ENCODE measurements around the gene WWOX. TPM values are rescaled to one million over a fixed set of nuclear protein-coding genes. Genes with fewer than 3 reads are reported as not detected.

WWOX gene
- total and polyA plus RNA-seq, 2 experiments from 2014 or later, result 17.0 to 39.8 TPM

- TF ChIP-seq EZH2phosphoT487 (IDR thresholded peaks at IDR 0.05; ENCODE audit: low read depth, severe bottlenecking, unreplicated experiment), result no peak
- TF ChIP-seq EZH2 (IDR thresholded peaks at IDR 0.05; ENCODE audit: borderline replicate concordance), result no peak
- TF ChIP-seq CTCF (IDR thresholded peaks at IDR 0.05; ENCODE audit: poor library complexity), result no peak
- Histone ChIP-seq H3K9me3 (ENCODE audit: low read depth) (no peaks in the 10 kb centered on the region), H3K27me3 (no peaks in the 10 kb centered on the region), H3K79me2 (no peaks in the 10 kb centered on the region), H3K9me2 (replicated peaks; ENCODE audit: insufficient read depth) (no peaks in the 10 kb centered on the region), H3K27ac (no peak overlapping the region), H3K4me3 (no peak overlapping the region), H3K36me3 (replicated peaks; ENCODE audit: insufficient read depth, low read depth) (no peaks in the 10 kb centered on the region), H4K20me1 (ENCODE audit: insufficient read depth, poor library complexity, severe bottlenecking) (no peaks in the 10 kb centered on the region), H3K4me1 (ENCODE audit: insufficient read depth) (no peaks in the 10 kb centered on the region), H2AFZ (no peak overlapping the region), H3K4me2 (no peak overlapping the region)
- 67% methylated on average over 8 of the region's 8 CpGs for WGBS (ENCODE audit: low lambda C conversion rate, missing lambda C conversion rate)
- DNase-seq (ENCODE audit: low spot score), result no peak
Measured at GRCh38 chr16:79191933-79192332, 1092.5 kb downstream of the WWOX start.

GRCh38 chr16:79192904-79193303 is 1093.5 kb downstream of the WWOX start:
- DNase-seq (ENCODE audit: low spot score), result no peak
- Histone ChIP-seq H3K4me3 (no peak overlapping the region), H3K27me3 (no peaks in the 10 kb centered on the region), H3K4me2 (no peak overlapping the region), H3K27ac (no peak overlapping the region), H3K9me2 (replicated peaks; ENCODE audit: insufficient read depth) (no peaks in the 10 kb centered on the region), H3K4me1 (ENCODE audit: insufficient read depth) (no peaks in the 10 kb centered on the region), H3K79me2 (no peaks in the 10 kb centered on the region), H3K36me3 (replicated peaks; ENCODE audit: insufficient read depth, low read depth) (no peaks in the 10 kb centered on the region), H2AFZ (no peak overlapping the region), H4K20me1 (ENCODE audit: insufficient read depth, poor library complexity, severe bottlenecking) (no peaks in the 10 kb centered on the region), H3K9me3 (ENCODE audit: low read depth) (no peaks in the 10 kb centered on the region)
- WGBS (ENCODE audit: low lambda C conversion rate, missing lambda C conversion rate), result 34% methylated on average over 2 of the region's 2 CpGs
- no peak for TF ChIP-seq EZH2phosphoT487 (IDR thresholded peaks at IDR 0.05; ENCODE audit: low read depth, severe bottlenecking, unreplicated experiment)
- TF ChIP-seq EZH2 (IDR thresholded peaks at IDR 0.05; ENCODE audit: borderline replicate concordance), result no peak
- no peak for TF ChIP-seq CTCF (IDR thresholded peaks at IDR 0.05; ENCODE audit: poor library complexity)

- no peak for DNase-seq (ENCODE audit: low spot score)
- Histone ChIP-seq H3K27ac (no peak overlapping the region), H3K4me2 (no peak overlapping the region), H2AFZ (no peak overlapping the region), H3K36me3 (replicated peaks; ENCODE audit: insufficient read depth, low read depth) (no peaks in the 10 kb centered on the region), H3K27me3 (no peaks in the 10 kb centered on the region), H4K20me1 (ENCODE audit: insufficient read depth, poor library complexity, severe bottlenecking) (no peaks in the 10 kb centered on the region), H3K9me2 (replicated peaks; ENCODE audit: insufficient read depth) (no peaks in the 10 kb centered on the region), H3K4me3 (no peak overlapping the region), H3K4me1 (ENCODE audit: insufficient read depth) (no peaks in the 10 kb centered on the region), H3K79me2 (no peaks in the 10 kb centered on the region), H3K9me3 (ENCODE audit: low read depth) (no peaks in the 10 kb centered on the region)
- 71% methylated on average over 8 of the region's 8 CpGs for WGBS (ENCODE audit: low lambda C conversion rate, missing lambda C conversion rate)
- TF ChIP-seq CTCF (IDR thresholded peaks at IDR 0.05; ENCODE audit: poor library complexity), result no peak
- TF ChIP-seq EZH2phosphoT487 (IDR thresholded peaks at IDR 0.05; ENCODE audit: low read depth, severe bottlenecking, unreplicated experiment), result no peak
- TF ChIP-seq EZH2 (IDR thresholded peaks at IDR 0.05; ENCODE audit: borderline replicate concordance), result no peak
Measured at GRCh38 chr16:79194291-79194690, 1094.8 kb downstream of the WWOX start.

- no peaks in the 10 kb centered on the region for H3K4me1 ChIP-seq (ENCODE audit: insufficient read depth)
- no peak for DNase-seq (ENCODE audit: low spot score)
- H3K4me3 ChIP-seq, result no peak overlapping the region
- H4K20me1 ChIP-seq (ENCODE audit: insufficient read depth, poor library complexity, severe bottlenecking), result no peaks in the 10 kb centered on the region
- no peak overlapping the region for H2AFZ ChIP-seq
- WGBS (ENCODE audit: low lambda C conversion rate, missing lambda C conversion rate), result 93% methylated on average over 4 of the region's 4 CpGs
- TF ChIP-seq EZH2 (IDR thresholded peaks at IDR 0.05; ENCODE audit: borderline replicate concordance), result no peak
- no peak for TF ChIP-seq CTCF (IDR thresholded peaks at IDR 0.05; ENCODE audit: poor library complexity)
- TF ChIP-seq EZH2phosphoT487 (IDR thresholded peaks at IDR 0.05; ENCODE audit: low read depth, severe bottlenecking, unreplicated experiment), result no peak
- no peak overlapping the region for H3K4me2 ChIP-seq
- H3K9me2 ChIP-seq (replicated peaks; ENCODE audit: insufficient read depth), result no peaks in the 10 kb centered on the region
- no peak overlapping the region for H3K27ac ChIP-seq
- H3K9me3 ChIP-seq (ENCODE audit: low read depth), result no peaks in the 10 kb centered on the region
- no peaks in the 10 kb centered on the region for H3K79me2 ChIP-seq
- no peaks in the 10 kb centered on the region for H3K27me3 ChIP-seq
- no peaks in the 10 kb centered on the region for H3K36me3 ChIP-seq (replicated peaks; ENCODE audit: insufficient read depth, low read depth)
Measured at GRCh38 chr16:79195938-79196337, 1096.5 kb downstream of the WWOX start.

All from hepatocyte (in vitro differentiated cells).